DND-41 (cell line): ENCODE measurements around the gene DNAH7.

Source experiments
- ATAC-seq: fragments of 200-7000 bp; cut with Tn5 transposase; 3 replicates; pipeline ENCODE4 v1.9.1; 2021; ENCODE audit warnings: low read depth; ENCODE audit not compliant: insufficient read depth
- DNase-seq: peaks from one replicate; pipeline ENCODE4 v3.0.0-alpha.2; 2020
- H2AFZ ChIP-seq: 2 replicates; pipeline ENCODE4 v1.6.0; 2012; ENCODE audit warnings: low read depth, low read length
- H3K27ac ChIP-seq: 2 replicates; pipeline ENCODE4 v1.5.1; 2012; ENCODE audit warnings: low read length, inconsistent platforms
- H3K27me3 ChIP-seq: fragments of 200-600 bp; sonication (generic); 2 replicates; pipeline ENCODE4 v1.6.0; 2012; ENCODE audit warnings: low read length, mild to moderate bottlenecking, inconsistent platforms; ENCODE audit not compliant: insufficient read depth, poor library complexity
- H3K36me3 ChIP-seq: 2 replicates; pipeline ENCODE4 v1.5.1; 2012; ENCODE audit warnings: low read length, inconsistent platforms; ENCODE audit not compliant: insufficient read depth
- H3K4me1 ChIP-seq: 2 replicates; pipeline ENCODE4 v1.5.1; 2012; ENCODE audit warnings: mild to moderate bottlenecking, low read length; ENCODE audit not compliant: insufficient read depth
- H3K4me2 ChIP-seq: 2 replicates; pipeline ENCODE4 v1.6.0; 2012; ENCODE audit warnings: mild to moderate bottlenecking, moderate library complexity, low read length, inconsistent platforms; ENCODE audit not compliant: insufficient read depth
- H3K4me3 ChIP-seq, 2 experiments: fragments of 200-600 bp in 1 of 2; shearing (Covaris generic) in 1 of 2; 2 replicates each; pipeline ENCODE4 v1.5.1; 2012 to 2016; ENCODE audit warnings: inconsistent platforms in 2 of 2, low read length in 2 of 2, mild to moderate bottlenecking in 2 of 2, low read depth in 1 of 2, moderate library complexity in 1 of 2
- H3K79me2 ChIP-seq: 2 replicates; pipeline ENCODE4 v1.6.0; 2012; ENCODE audit warnings: low read length, inconsistent platforms; ENCODE audit not compliant: insufficient read depth
- H3K9ac ChIP-seq: 2 replicates; pipeline ENCODE4 v1.6.0; 2012; ENCODE audit warnings: low read depth, mild to moderate bottlenecking, inconsistent platforms, low read length, moderate library complexity
- H3K9me3 ChIP-seq: 2 replicates; pipeline ENCODE4 v1.5.1; 2012; ENCODE audit warnings: low read length, moderate library complexity, mild to moderate bottlenecking, inconsistent platforms; ENCODE audit not compliant: insufficient read depth, severe bottlenecking
- H4K20me1 ChIP-seq: 2 replicates; pipeline ENCODE4 v1.6.0; 2012; ENCODE audit warnings: low read length; ENCODE audit not compliant: insufficient read depth
- EZH2 ChIP-seq: IDR thresholded peaks from 3 replicates; pipeline ENCODE4 v1.6.1; 2012; ENCODE audit warnings: borderline replicate concordance, low read depth, mild to moderate bottlenecking, moderate library complexity, low read length, inconsistent platforms; ENCODE audit not compliant: severe bottlenecking
- TF ChIP-seq, protein P1 (sequence below): IDR thresholded peaks from 2 replicates; pipeline ENCODE4 v1.5.1; 2012; ENCODE audit warnings: borderline replicate concordance, low read length, moderate library complexity, mild to moderate bottlenecking; ENCODE audit not compliant: poor library complexity, severe bottlenecking; ENCODE audit errors: extremely low read depth

Gene DNAH7

DNA sequence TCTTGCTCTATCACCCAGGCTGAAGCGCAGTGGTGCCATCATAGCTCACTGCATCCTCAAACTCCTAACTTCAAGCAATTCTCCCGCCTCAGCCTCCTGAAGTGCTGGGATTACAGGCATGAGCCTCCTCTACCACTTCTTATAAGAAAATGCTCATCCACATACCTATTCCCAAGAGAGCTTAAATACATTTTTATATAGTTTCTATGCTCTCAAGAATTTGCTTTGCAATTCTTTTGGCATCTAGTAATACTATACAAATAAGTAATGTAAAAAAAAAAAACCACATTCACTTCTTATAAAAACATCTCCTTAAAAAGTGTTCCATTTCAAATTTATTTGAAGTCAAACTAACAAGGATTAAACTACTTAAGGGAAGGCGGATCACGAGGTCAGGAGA is 197.3 kb downstream of the DNAH7 start:
- no peak overlapping the region for H3K4me3 ChIP-seq
- DNase-seq, result no peak
- no peaks in the 10 kb centered on the region for H3K36me3 ChIP-seq
- H3K4me2 ChIP-seq, result no peak overlapping the region
- H3K9ac ChIP-seq, result no peak overlapping the region
- no peaks in the 10 kb centered on the region for H3K79me2 ChIP-seq
- H4K20me1 ChIP-seq, result no peaks in the 10 kb centered on the region
- no peak overlapping the region for H3K27ac ChIP-seq
- no peak for ATAC-seq
- H3K9me3 ChIP-seq, result no peaks in the 10 kb centered on the region
- no peak overlapping the region for H2AFZ ChIP-seq
- no peaks in the 10 kb centered on the region for H3K4me1 ChIP-seq
- no peak for TF ChIP-seq EZH2
- TF ChIP-seq, protein P1, sequence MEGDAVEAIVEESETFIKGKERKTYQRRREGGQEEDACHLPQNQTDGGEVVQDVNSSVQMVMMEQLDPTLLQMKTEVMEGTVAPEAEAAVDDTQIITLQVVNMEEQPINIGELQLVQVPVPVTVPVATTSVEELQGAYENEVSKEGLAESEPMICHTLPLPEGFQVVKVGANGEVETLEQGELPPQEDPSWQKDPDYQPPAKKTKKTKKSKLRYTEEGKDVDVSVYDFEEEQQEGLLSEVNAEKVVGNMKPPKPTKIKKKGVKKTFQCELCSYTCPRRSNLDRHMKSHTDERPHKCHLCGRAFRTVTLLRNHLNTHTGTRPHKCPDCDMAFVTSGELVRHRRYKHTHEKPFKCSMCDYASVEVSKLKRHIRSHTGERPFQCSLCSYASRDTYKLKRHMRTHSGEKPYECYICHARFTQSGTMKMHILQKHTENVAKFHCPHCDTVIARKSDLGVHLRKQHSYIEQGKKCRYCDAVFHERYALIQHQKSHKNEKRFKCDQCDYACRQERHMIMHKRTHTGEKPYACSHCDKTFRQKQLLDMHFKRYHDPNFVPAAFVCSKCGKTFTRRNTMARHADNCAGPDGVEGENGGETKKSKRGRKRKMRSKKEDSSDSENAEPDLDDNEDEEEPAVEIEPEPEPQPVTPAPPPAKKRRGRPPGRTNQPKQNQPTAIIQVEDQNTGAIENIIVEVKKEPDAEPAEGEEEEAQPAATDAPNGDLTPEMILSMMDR, result no peak
- H3K27me3 ChIP-seq, result no peaks in the 10 kb centered on the region

DNA sequence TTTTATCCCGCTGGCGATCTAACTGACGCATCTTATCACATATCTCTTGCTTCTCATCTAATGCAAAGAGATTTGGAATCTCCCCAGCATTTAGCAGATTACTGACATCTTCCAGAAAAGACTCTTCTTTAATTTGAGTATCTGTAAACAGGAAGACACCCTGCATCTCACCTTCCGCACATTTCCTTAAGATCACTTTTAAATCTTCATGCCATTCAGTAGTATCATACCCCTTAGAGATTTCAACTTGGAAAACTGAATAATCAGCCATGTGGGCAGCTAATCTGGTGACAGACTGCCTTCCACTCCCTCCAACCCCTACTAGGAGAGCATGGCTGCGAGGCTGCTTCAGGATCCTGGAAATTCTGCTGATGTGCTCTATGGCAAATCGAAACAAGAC is 204.3 kb downstream of the DNAH7 start:
- Histone ChIP-seq H3K27me3 (no peaks in the 10 kb centered on the region), H4K20me1 (no peaks in the 10 kb centered on the region), H2AFZ (peak overlapping the region; percentile 29; the same call in 1 of the 2 replicates), H3K27ac (no peak overlapping the region), H3K4me1 (peaks cover 4% of the 10 kb centered on the region; the same call in 1 of the 2 replicates), H3K9me3 (no peaks in the 10 kb centered on the region), H3K4me3 (no peak overlapping the region), H3K4me2 (no peak overlapping the region), H3K79me2 (no peaks in the 10 kb centered on the region), H3K9ac (no peak overlapping the region), H3K36me3 (no peaks in the 10 kb centered on the region)
- DNase-seq (no peak), ATAC-seq (no peak)
- no peak for TF ChIP-seq EZH2
- TF ChIP-seq, protein P1, result no peak

DNA sequence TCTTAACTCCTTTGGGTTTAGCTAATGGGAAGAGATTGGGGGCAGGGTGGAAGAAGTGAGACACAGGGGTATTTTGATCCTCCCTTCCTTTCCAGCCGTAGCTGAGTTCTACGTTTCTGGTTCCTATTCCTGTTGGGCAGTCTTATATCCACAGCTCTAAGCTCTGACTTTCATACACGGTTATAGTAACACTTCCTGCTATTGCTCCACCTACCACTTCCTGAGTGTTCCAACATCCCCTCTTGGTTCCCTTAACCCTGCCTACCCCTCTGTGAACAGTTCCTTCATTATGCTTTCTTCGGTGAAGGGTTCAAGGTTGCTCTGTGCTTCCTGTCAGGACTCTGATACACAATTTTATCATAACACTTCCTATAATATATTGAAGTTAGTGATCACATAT is 205.1 kb downstream of the DNAH7 start:
- DNase-seq (no peak), ATAC-seq (peak; percentile 69; the same call in 2 of the 3 replicates)
- Histone ChIP-seq H3K27ac (no peak overlapping the region), H2AFZ (peak overlapping the region; percentile 50; the same call in 1 of the 2 replicates), H3K4me3 (no peak overlapping the region), H4K20me1 (no peaks in the 10 kb centered on the region), H3K4me2 (no peak overlapping the region), H3K4me1 (peaks cover 4% of the 10 kb centered on the region; the same call in 1 of the 2 replicates), H3K9ac (no peak overlapping the region), H3K27me3 (no peaks in the 10 kb centered on the region), H3K79me2 (no peaks in the 10 kb centered on the region), H3K36me3 (no peaks in the 10 kb centered on the region), H3K9me3 (no peaks in the 10 kb centered on the region)
- no peak for TF ChIP-seq EZH2
- TF ChIP-seq, protein P1, result no peak

DNA sequence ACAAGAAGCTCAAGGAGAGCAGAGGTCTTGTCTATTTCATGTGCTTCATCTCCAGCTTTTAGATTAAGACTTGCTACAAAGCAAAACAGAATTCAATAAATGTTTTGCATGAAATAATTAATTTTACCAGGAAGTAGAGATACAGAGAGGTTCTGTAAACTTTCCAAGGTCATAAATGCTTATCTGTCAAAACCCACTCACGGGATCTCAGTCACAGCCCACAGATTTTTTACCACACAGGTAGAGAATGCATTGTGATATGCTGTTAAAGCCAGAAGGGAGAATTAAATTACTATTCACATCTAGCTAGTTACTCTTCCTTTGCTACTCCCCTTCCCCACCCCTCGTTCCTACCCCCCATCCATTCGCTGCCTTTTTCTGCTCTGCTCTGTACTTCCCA is 205.5 kb downstream of the DNAH7 start:
- Histone ChIP-seq H4K20me1 (no peaks in the 10 kb centered on the region), H3K4me2 (no peak overlapping the region), H3K27ac (no peak overlapping the region), H3K27me3 (no peaks in the 10 kb centered on the region), H3K9me3 (no peaks in the 10 kb centered on the region), H3K4me1 (peaks cover 4% of the 10 kb centered on the region; the same call in 1 of the 2 replicates), H3K36me3 (no peaks in the 10 kb centered on the region), H3K9ac (no peak overlapping the region), H3K79me2 (no peaks in the 10 kb centered on the region), H3K4me3 (no peak overlapping the region), H2AFZ (0 out of 2 replicates have a peak overlapping the region, but pooled peaks have one; percentile 50)
- no peak for TF ChIP-seq EZH2
- TF ChIP-seq, protein P1, result no peak
- no peak for DNase-seq
- no peak for ATAC-seq
